Endothelial cell of umbilical vein (primary cell): ENCODE data around the gene SRSF6. TPM values are rescaled to one million over a fixed set of nuclear protein-coding genes. Genes with fewer than 3 reads are reported as not detected.
A peak's percentile ranks its signal among the peaks of the same experiment; 100 is the strongest.

Source experiments
- BruUV-seq: library from RNA; stranded (reverse); fragments of 400-500 nt; replicated peaks from 2 replicates; lab custom pipeline; 2021; lab: Mats Ljungman, UMichigan
- CTCF ChIA-PET: fragments of 300-600, 350-600 bp; sonication (Branson Sonifier 250); formaldehyde crosslinking; loops from one replicate; lab custom pipeline; 2021; ENCODE audit warnings: antibody characterized with exemption, inconsistent platforms; lab: Charles Lee
- POLR2A ChIA-PET: fragments of 300-600, 350-600 bp; sonication (Branson Sonifier 250); formaldehyde crosslinking; loops from one replicate; lab custom pipeline; 2021; ENCODE audit warnings: antibody characterized with exemption, inconsistent platforms; lab: Charles Lee
- DNase-seq: peaks from one replicate; pipeline ENCODE4 v3.0.0-alpha.2; 2011; ENCODE audit warnings: low read depth, low spot score
- FAIRE-seq: peaks from 2 replicates; lab custom pipeline; 2011; peaks lifted over from hg19 to GRCh38; lab: Jason Lieb, UNC
- H2AFZ ChIP-seq: 2 replicates; pipeline ENCODE4 v1.6.0; 2012; ENCODE audit warnings: low read depth, low read length, control low read depth, inconsistent platforms
- H3K27ac ChIP-seq: 2 replicates; pipeline ENCODE4 v1.5.1; 2011; ENCODE audit warnings: low read depth, mild to moderate bottlenecking, control low read depth, low read length, moderate library complexity; ENCODE audit not compliant: insufficient read depth
- H3K27me3 ChIP-seq, 2 experiments: 2 replicates each; pipeline versions ENCODE4 v1.6.0 to v1.6.1; 2011; ENCODE audit warnings: low read length in 2 of 2, mixed read lengths in 1 of 2; ENCODE audit not compliant: control insufficient read depth in 2 of 2, insufficient read depth in 2 of 2
- H3K36me3 ChIP-seq, 2 experiments: 2 replicates in 1 of 2; 3 replicates in 1 of 2; pipeline ENCODE4 v1.5.1; 2011; ENCODE audit warnings: low read length in 2 of 2, mild to moderate bottlenecking in 1 of 2, moderate library complexity in 1 of 2; ENCODE audit not compliant: control insufficient read depth in 2 of 2, insufficient read depth in 2 of 2; ENCODE audit errors: extremely low read depth in 1 of 2
- H3K4me1 ChIP-seq: 3 replicates; pipeline ENCODE4 v1.5.1; 2011; ENCODE audit warnings: mild to moderate bottlenecking, low read length; ENCODE audit not compliant: control insufficient read depth, insufficient read depth; ENCODE audit errors: extremely low read depth
- H3K4me2 ChIP-seq: 2 replicates; pipeline ENCODE4 v1.6.1; 2011; ENCODE audit warnings: low read length, control low read depth, mixed read lengths; ENCODE audit not compliant: insufficient read depth
- H3K4me3 ChIP-seq, 3 experiments: fragments of 200-600 bp in 1 of 3; sonication (generic), shearing (Covaris generic) in 1 of 3; replicated peaks in 1 of 3; 2 replicates each; pipeline ENCODE4 v1.5.1; 2011 to 2016; ENCODE audit warnings: control low read depth in 3 of 3, low read length in 3 of 3, mild to moderate bottlenecking in 2 of 3, inconsistent platforms in 1 of 3, low read depth in 1 of 3, moderate library complexity in 1 of 3; ENCODE audit not compliant: insufficient read depth in 1 of 3
- H3K79me2 ChIP-seq: 2 replicates; pipeline ENCODE4 v1.6.0; 2012; ENCODE audit warnings: low read length, inconsistent platforms; ENCODE audit not compliant: control insufficient read depth, insufficient read depth
- H3K9ac ChIP-seq: replicated peaks from 2 replicates; pipeline ENCODE3; 2011; ENCODE audit warnings: low read length, control low read depth; ENCODE audit not compliant: insufficient read depth; ENCODE audit errors: extremely low read depth
- H3K9me1 ChIP-seq: replicated peaks from 3 replicates; pipeline ENCODE4 v1.6.0; 2011; ENCODE audit warnings: mild to moderate bottlenecking, low read length; ENCODE audit not compliant: control insufficient read depth, insufficient read depth; ENCODE audit errors: extremely low read depth
- H3K9me3 ChIP-seq: replicated peaks from 2 replicates; pipeline ENCODE4 v1.5.1; 2012; ENCODE audit warnings: low read length, inconsistent platforms; ENCODE audit not compliant: control insufficient read depth, insufficient read depth
- H4K20me1 ChIP-seq: replicated peaks from 2 replicates; pipeline ENCODE3; 2011; ENCODE audit warnings: mild to moderate bottlenecking, low read length; ENCODE audit not compliant: control insufficient read depth, insufficient read depth; ENCODE audit errors: extremely low read depth
- EZH2 ChIP-seq: IDR thresholded peaks from 2 replicates; pipeline ENCODE4 v1.6.1; 2012; ENCODE audit warnings: borderline replicate concordance, low read depth, mild to moderate bottlenecking, moderate library complexity, low read length, inconsistent platforms; ENCODE audit not compliant: severe bottlenecking
- FOS ChIP-seq: IDR thresholded peaks from 2 replicates; pipeline ENCODE4 v1.6.1; 2011; ENCODE audit warnings: mild to moderate bottlenecking, low read length, moderate library complexity, borderline replicate concordance; ENCODE audit not compliant: insufficient read depth
- GATA2 ChIP-seq: IDR thresholded peaks from 2 replicates; pipeline ENCODE4 v1.7.0; 2011; ENCODE audit warnings: low read depth, mild to moderate bottlenecking, moderate library complexity, mixed read lengths, low read length; ENCODE audit not compliant: insufficient read length, insufficient read depth
- JUN ChIP-seq: IDR thresholded peaks from 2 replicates; pipeline ENCODE4 v1.6.1; 2011; ENCODE audit warnings: borderline replicate concordance, low read depth; ENCODE audit not compliant: insufficient read length, insufficient read depth
- MAX ChIP-seq: IDR thresholded peaks from 2 replicates; pipeline ENCODE4 v1.6.1; 2011; ENCODE audit not compliant: insufficient read depth, insufficient read length
- MYC ChIP-seq: IDR thresholded peaks from one replicate; pipeline ENCODE4 v1.6.1; 2011; ENCODE audit warnings: mild to moderate bottlenecking, low read depth, low read length
- POLR2A ChIP-seq: IDR thresholded peaks from 2 replicates; pipeline ENCODE4 v1.6.1; 2012; ENCODE audit warnings: low read depth, mild to moderate bottlenecking, control low read depth, low read length
- POLR2AphosphoS5 ChIP-seq: IDR thresholded peaks from 2 replicates; pipeline ENCODE4 v1.6.1; 2012; ENCODE audit warnings: low read depth, mild to moderate bottlenecking, control low read depth, low read length, moderate library complexity; ENCODE audit not compliant: insufficient read depth
- dilution Hi-C: fragments of 300-500 bp; cut with MboI; formaldehyde crosslinking; loops from one replicate; pipeline ENCODE4 v1.15.0; 2019; ENCODE audit warnings: low sequenced_read_pairs; ENCODE audit not compliant: extremely low pct_ligation_motif_present
- intact Hi-C: fragments of 100-400 bp; cut with micrococcal nuclease; formaldehyde crosslinking; loops from one replicate; pipeline ENCODE4 v1.10.0; 2022
- polyA plus RNA-seq, 4 experiments: library from polyadenylated mRNA; depleted of rRNA in 3 of 4; stranded (reverse) in 3 of 4; unstranded in 1 of 4; fragments of >200 nt; gene quantifications; 2 replicates each; pipeline versions ENCODE4 v1.2.1 to v1.2.3, GENCODE V29; 2011 to 2012; ENCODE audit warnings: missing spikeins in 1 of 4
- total RNA-seq: library from RNA; stranded (reverse); gene quantifications from 2 replicates; pipeline ENCODE4 v1.2.3, GENCODE V29; 2021
- TF ChIP-seq, protein P1 (sequence below), 2 donors: IDR thresholded peaks; 1 replicate in 1 of 2; 2 replicates in 1 of 2; pipeline ENCODE4 v1.5.1; 2011; ENCODE audit warnings: low read length in 2 of 2, mild to moderate bottlenecking in 2 of 2, moderate library complexity in 2 of 2, control low read depth in 1 of 2, inconsistent platforms in 1 of 2, low read depth in 1 of 2; ENCODE audit not compliant: insufficient read depth in 1 of 2; ENCODE audit errors: extremely low read depth in 1 of 2

The SRSF6 gene
- total and polyA plus RNA-seq, 2 donors (not counting 3 experiments of a cell fraction or from before 2014, with no cell fraction given): 61.9 to 157 TPM

DNA sequence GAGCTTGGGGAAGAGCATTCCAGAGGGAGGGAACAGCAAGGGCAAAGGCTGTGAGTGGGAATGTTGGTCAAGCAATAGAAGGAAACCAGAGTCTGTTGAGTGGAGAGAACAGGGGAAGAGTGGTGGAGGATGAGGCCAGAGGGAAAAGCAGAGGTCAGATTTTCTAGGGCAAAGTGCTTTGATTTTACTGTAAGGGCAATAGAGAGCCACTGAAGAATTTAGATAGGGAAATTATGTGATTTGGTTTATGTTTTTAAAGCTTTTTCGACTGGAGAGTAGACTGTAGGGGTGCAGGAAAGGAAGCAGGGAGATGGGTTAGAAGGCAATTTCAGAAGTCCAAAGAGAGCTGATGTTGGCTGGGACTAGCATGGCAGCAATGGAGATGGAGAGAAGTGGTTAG, 54.2 kb downstream of the SRSF6 start:
- CTCF ChIA-PET: interaction anchor here (0.7 kb wide), 1 partner anchor 26 kb away, joined by 4 read pairs; no protein-coding TSS in a partner anchor
- H3K27me3 ChIP-seq: peaks cover 9 to 13% of the 10 kb centered on the region in 2 experiments
- H3K79me2 ChIP-seq: no peaks in the 10 kb centered on the region
- no peaks in the 10 kb centered on the region for H3K9me1 ChIP-seq
- H3K9ac ChIP-seq: no peak overlapping the region
- TF ChIP-seq POLR2AphosphoS5 (no peak), GATA2 (no peak), JUN (no peak)
- TF ChIP-seq, protein P1, sequence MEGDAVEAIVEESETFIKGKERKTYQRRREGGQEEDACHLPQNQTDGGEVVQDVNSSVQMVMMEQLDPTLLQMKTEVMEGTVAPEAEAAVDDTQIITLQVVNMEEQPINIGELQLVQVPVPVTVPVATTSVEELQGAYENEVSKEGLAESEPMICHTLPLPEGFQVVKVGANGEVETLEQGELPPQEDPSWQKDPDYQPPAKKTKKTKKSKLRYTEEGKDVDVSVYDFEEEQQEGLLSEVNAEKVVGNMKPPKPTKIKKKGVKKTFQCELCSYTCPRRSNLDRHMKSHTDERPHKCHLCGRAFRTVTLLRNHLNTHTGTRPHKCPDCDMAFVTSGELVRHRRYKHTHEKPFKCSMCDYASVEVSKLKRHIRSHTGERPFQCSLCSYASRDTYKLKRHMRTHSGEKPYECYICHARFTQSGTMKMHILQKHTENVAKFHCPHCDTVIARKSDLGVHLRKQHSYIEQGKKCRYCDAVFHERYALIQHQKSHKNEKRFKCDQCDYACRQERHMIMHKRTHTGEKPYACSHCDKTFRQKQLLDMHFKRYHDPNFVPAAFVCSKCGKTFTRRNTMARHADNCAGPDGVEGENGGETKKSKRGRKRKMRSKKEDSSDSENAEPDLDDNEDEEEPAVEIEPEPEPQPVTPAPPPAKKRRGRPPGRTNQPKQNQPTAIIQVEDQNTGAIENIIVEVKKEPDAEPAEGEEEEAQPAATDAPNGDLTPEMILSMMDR (IDR thresholded peaks at IDR 0.05; ENCODE audit: extremely low read depth in 1 of 2, insufficient read depth in 1 of 2, low read depth in 1 of 2, low read length in 2 of 2): no peak
- H3K36me3 ChIP-seq: no peaks in the 10 kb centered on the region
- H4K20me1 ChIP-seq: no peaks in the 10 kb centered on the region
- POLR2A ChIA-PET: no interaction called here
- H3K9me3 ChIP-seq: no peaks in the 10 kb centered on the region
- no peak overlapping the region for H3K4me3 ChIP-seq
- BruUV-seq: no TSS peak
- DNase-seq (no peak), FAIRE-seq (no peak)
- no peak overlapping the region for H3K4me2 ChIP-seq
- dilution Hi-C loops: no loop called here
- H2AFZ ChIP-seq: no peak overlapping the region
- H3K4me1 ChIP-seq: peaks cover 4% of the 10 kb centered on the region
- intact Hi-C loops: no loop called here
- H3K27ac ChIP-seq: no peak overlapping the region

GRCh38 chr20:43513372-43513930, 55.8 kb downstream of the SRSF6 start:
- H3K36me3 ChIP-seq: no peaks in the 10 kb centered on the region
- peak overlapping the region; percentile 36 for H2AFZ ChIP-seq
- BruUV-seq: no TSS peak
- TF ChIP-seq JUN (no peak), POLR2AphosphoS5 (no peak), FOS (no peak), MAX (no peak), POLR2A (no peak), GATA2 (no peak), EZH2 (no peak), MYC (no peak)
- TF ChIP-seq, protein P1 (IDR thresholded peaks at IDR 0.05; ENCODE audit: extremely low read depth in 1 of 2, insufficient read depth in 1 of 2, low read depth in 1 of 2, low read length in 2 of 2): no peak
- H3K9ac ChIP-seq: no peak overlapping the region
- ChIA-PET POLR2A (interaction anchor here (1.3 to 1.7 kb wide), 3 partner anchors 48 to 77 kb away, joined by 3 to 9 read pairs (median 5); partner anchors contain the start of genes IFT52 and SRSF6), CTCF (no interaction called here)
- H3K9me3 ChIP-seq: no peaks in the 10 kb centered on the region
- H3K79me2 ChIP-seq: no peaks in the 10 kb centered on the region
- H3K27ac ChIP-seq: no peak overlapping the region
- dilution Hi-C loops: no loop called here
- no peak for FAIRE-seq
- DNase-seq: no peak
- no peaks in the 10 kb centered on the region for H3K4me1 ChIP-seq
- intact Hi-C loops: no loop called here
- H4K20me1 ChIP-seq: no peaks in the 10 kb centered on the region
- H3K9me1 ChIP-seq: no peaks in the 10 kb centered on the region
- no peak overlapping the region for H3K4me2 ChIP-seq
- peak overlapping the region in 2 of 3 experiments; percentile 12 to 41 for H3K4me3 ChIP-seq
- peaks cover 1 to 3% of the 10 kb centered on the region in 2 experiments for H3K27me3 ChIP-seq
